ENCODE measurements around the gene PILRB. TPM values are rescaled to one million over a fixed set of nuclear protein-coding genes. Genes with fewer than 3 reads are reported as not detected.
A peak's percentile ranks its signal among the peaks of the same experiment; 100 is the strongest.
"Not testable (repeated sequence)": the region's sequence is repeated elsewhere in the genome, so short reads cannot be mapped to it uniquely, and the experiment has no call there.

PILRB gene
- total and polyA plus RNA-seq, 9 of the 15 experiments (the other 6 are each of a cell fraction or from before 2014, with no cell fraction given) = 6.2 to 94.6 (median 37.0) TPM

DNA sequence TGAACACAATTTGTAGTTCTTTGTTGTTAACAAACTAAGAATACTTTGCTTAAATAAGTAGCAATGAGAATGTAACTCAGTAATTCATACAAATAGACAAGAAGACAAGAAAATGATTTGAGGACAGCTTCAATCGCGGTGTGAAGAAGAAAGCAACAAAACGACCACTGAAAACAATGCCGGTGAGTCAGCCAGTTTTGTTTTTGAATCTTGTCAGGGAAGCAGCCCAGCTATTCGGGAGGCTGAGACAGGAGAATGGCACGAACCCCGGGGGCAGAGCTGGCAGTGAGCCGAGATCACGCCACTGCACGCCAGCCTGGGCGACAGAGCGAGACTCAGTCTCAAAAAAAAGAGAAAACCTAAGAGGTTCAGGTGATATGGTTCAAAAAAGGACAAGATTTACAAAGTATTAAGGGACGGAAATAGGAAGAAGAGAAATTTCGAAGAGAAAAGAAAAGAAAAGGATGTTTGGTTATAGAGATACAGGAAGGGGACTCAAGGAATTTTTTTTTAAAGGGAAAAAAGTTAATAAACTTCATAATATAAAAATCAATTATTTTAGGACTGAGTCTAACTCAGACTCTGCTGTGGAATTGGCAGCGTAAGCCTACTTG is 19.7 kb upstream of the PILRB start:
- TSS peak; percentile 38 for BruUV-seq (replicated peaks)
- H3K27ac ChIP-seq (ENCODE audit: extremely low read depth, low read depth, low read length); intact Hi-C loops (cut with micrococcal nuclease); H4K20me1 ChIP-seq (replicated peaks; ENCODE audit: control insufficient read depth, insufficient read depth, low read length); FAIRE-seq; H3K9me1 ChIP-seq (ENCODE audit: control insufficient read depth, insufficient read depth, low read length); DNase-seq (ENCODE audit: extremely low read depth in 1 of 4, low spot score in 3 of 4); H2AFZ ChIP-seq (ENCODE audit: low read depth, low read length); ATAC-seq; H3K27me3 ChIP-seq (ENCODE audit: control insufficient read depth in 2 of 2, insufficient read depth in 2 of 2, low read length in 2 of 2); in situ Hi-C loops (cut with MboI); CTCF ChIA-PET (ENCODE audit: low intra/inter-chr PET ratio); H3K9me3 ChIP-seq (replicated peaks; ENCODE audit: control insufficient read depth, insufficient read depth, low read depth, low read length); H3K4me3 ChIP-seq; H3K9ac ChIP-seq (ENCODE audit: insufficient read depth in 1 of 2, low read depth in 2 of 2, low read length in 2 of 2); POLR2A ChIA-PET; H3K4me2 ChIP-seq (ENCODE audit: insufficient read depth, low read length): not testable (repeated sequence)
- peaks cover 0 to 16% of the 10 kb centered on the region in 2 experiments; a peak in 4 of 5 replicates for H3K4me1 ChIP-seq (replicated peaks in 1 of 2; ENCODE audit: control insufficient read depth in 2 of 2, insufficient read depth in 2 of 2, low read length in 2 of 2)
- WGBS (ENCODE audit: insufficient coverage, low coverage, missing lambda C conversion rate) = 88% methylated on average over 13 of the region's 15 CpGs
- H3K79me2 ChIP-seq (ENCODE audit: control insufficient read depth, insufficient read depth, low read length) = peaks cover 64% of the 10 kb centered on the region
- H3K36me3 ChIP-seq (ENCODE audit: control insufficient read depth, insufficient read depth, low read length) = peaks cover 51% of the 10 kb centered on the region

GRCh38 chr7:100341286-100341685 is 16.6 kb upstream of the PILRB start:
- H3K9me3 ChIP-seq (replicated peaks; ENCODE audit: control insufficient read depth, insufficient read depth, low read depth, low read length); H2AFZ ChIP-seq (ENCODE audit: low read depth, low read length); BruUV-seq (replicated peaks); H3K4me3 ChIP-seq; intact Hi-C loops (cut with micrococcal nuclease); POLR2A ChIA-PET; H3K4me2 ChIP-seq (ENCODE audit: insufficient read depth, low read length); FAIRE-seq; CTCF ChIA-PET (ENCODE audit: low intra/inter-chr PET ratio); H3K9ac ChIP-seq (ENCODE audit: insufficient read depth in 1 of 2, low read depth in 2 of 2, low read length in 2 of 2); H3K27ac ChIP-seq (ENCODE audit: extremely low read depth, low read depth, low read length); H3K27me3 ChIP-seq (ENCODE audit: control insufficient read depth in 2 of 2, insufficient read depth in 2 of 2, low read length in 2 of 2); H3K9me1 ChIP-seq (ENCODE audit: control insufficient read depth, insufficient read depth, low read length); H4K20me1 ChIP-seq (replicated peaks; ENCODE audit: control insufficient read depth, insufficient read depth, low read length): not testable (repeated sequence)
- in situ Hi-C loops (cut with MboI) = loop anchor here (5.0 kb wide), 1 partner anchor 124 kb away; the partner anchor contains the start of gene PVRIG
- Histone ChIP-seq H3K79me2 (ENCODE audit: control insufficient read depth, insufficient read depth, low read length) (peaks cover 51% of the 10 kb centered on the region), H3K36me3 (ENCODE audit: control insufficient read depth, insufficient read depth, low read length) (peaks cover 69% of the 10 kb centered on the region), H3K4me1 (replicated peaks in 1 of 2; ENCODE audit: control insufficient read depth in 2 of 2, insufficient read depth in 2 of 2, low read length in 2 of 2) (peaks cover 9 to 18% of the 10 kb centered on the region in 2 experiments; a peak in 4 of 5 replicates)
- DNase-seq (ENCODE audit: extremely low read depth in 1 of 4, low spot score in 3 of 4) (peak in 1 of 4 experiments; percentile 36), ATAC-seq (0 out of 3 replicates have a peak, but pooled peaks have one; percentile 2)
- 58% methylated on average over 6 of the region's 6 CpGs for WGBS (ENCODE audit: insufficient coverage, low coverage, missing lambda C conversion rate)
